Activated naive CD4-positive, alpha-beta T cell (primary cell): ENCODE measurements around the gene ULBP1.
"Not testable (repeated sequence)": the region's sequence is repeated elsewhere in the genome, so short reads cannot be mapped to it uniquely, and the experiment has no call there.

Experiments
- DNase-seq, 4 experiments: peaks; one replicate each; lab custom pipeline; 2025; lab: John Stamatoyannopoulos, UW

Gene ULBP1

DNA sequence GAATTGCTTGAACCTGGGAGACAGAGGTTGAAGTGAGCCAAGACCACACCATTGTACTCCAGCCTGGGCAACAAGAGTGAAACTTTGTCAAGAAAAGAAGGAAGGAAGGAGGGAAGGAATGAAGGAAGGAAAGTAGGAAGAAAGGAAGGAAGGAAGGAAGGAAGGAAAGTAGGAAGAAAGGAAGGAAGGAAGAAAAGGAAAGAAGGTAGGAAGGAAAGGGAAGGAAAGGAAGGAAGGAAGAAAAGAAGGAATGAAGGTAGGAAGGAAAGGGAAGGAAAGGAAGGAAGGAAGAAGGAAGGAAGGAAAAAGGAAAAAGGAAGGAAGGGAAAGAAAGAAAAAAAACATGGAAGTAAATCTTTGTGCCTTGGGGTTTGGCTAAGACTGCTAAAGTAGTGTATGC lies 11.7 kb downstream of the ULBP1 start:
- no peak for DNase-seq

DNA sequence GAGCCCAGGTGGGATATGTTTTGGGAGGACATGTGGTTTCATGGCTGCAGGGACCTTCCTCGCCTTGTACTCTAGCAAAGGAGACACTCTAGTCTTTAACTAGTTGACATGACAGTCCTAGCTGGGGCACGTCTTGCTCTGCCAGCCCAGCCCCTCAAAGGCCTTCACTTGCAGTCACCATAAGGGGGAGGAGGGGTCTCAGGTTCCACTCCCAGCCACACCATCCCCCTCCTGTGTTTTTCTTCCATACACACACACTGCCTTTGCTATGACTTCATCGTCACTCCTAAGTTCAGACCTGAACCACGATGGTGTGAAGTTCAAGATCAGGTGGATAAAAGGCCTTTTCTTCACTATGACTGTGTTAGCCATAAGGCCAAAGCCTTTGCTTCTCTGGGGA lies 13.5 kb downstream of the ULBP1 start:
- no peak for DNase-seq

GRCh38 chr6:149978610-149979009 lies 14.9 kb downstream of the ULBP1 start:
- DNase-seq, result no peak

DNA sequence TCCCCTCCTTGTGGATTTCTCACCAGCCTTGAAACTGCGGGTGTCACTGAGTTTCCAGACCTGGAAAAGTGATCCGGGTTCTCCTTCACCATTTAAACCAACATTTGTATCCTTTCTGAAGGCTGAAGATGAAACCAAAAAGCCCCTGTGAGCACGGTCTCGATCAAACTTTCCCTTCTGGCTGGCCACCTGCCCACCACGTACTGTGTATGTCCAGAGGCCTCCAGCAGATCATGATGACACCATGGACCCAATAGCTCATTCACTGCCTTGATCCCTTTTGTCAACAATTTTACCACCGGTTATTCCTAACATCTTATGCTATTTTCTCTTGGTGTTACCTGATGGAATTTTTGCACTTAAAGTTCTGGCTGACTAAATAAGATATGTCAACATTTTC lies 15.6 kb downstream of the ULBP1 start:
- no peak for DNase-seq

DNA sequence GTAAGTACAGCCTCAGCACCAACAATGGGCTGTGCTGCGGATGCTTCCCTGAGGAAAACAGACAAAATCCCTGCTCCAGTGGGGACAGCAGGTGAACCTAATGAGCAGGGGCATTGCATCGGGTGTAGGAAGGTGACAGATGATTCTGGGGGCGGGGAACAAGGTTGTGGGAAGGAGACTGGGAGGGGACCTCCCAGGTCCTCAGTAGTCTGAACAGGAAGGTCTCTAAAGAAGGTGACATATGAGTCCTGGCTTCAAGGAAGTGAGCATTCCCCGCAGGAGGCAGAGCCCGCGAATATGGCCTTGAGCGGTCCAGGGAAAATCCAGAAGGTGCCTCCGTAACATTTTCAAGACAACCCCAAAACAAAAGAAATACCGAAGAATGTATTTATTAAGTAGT lies 19.4 kb downstream of the ULBP1 start:
- DNase-seq, result no peak

- no peak for DNase-seq
These were observed 21.0 kb downstream of the ULBP1 start for GRCh38 chr6:149984773-149985172.

GRCh38 chr6:149985481-149985937 lies 21.8 kb downstream of the ULBP1 start:
- no peak for DNase-seq

GRCh38 chr6:149987602-149988107 lies 23.9 kb downstream of the ULBP1 start:
- no peak for DNase-seq

GRCh38 chr6:149988550-149989346 lies 25.0 kb downstream of the ULBP1 start:
- no peak for DNase-seq

DNA sequence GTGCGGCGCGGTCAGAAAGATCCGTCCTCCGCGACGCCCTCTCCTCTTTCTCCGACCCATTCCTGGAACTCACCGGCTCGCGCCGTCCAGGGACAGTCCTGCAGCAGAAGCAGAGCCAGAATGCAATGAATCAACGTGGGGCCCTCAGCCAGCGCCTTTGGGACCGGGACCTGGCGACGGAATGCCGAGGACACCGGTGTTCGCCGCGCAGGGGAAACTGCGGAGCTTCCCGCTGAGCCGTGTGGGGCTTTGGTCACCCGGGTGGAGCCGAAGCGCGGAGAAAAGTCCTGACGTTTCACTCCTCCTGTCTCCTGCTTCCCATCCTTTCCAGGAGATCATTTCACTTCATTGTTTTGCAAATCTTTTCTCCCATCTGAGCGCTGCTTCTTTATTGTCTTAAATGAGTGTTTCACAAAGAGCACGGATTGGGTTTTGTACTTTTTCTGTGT lies 26.5 kb downstream of the ULBP1 start:
- no peak for DNase-seq

DNA sequence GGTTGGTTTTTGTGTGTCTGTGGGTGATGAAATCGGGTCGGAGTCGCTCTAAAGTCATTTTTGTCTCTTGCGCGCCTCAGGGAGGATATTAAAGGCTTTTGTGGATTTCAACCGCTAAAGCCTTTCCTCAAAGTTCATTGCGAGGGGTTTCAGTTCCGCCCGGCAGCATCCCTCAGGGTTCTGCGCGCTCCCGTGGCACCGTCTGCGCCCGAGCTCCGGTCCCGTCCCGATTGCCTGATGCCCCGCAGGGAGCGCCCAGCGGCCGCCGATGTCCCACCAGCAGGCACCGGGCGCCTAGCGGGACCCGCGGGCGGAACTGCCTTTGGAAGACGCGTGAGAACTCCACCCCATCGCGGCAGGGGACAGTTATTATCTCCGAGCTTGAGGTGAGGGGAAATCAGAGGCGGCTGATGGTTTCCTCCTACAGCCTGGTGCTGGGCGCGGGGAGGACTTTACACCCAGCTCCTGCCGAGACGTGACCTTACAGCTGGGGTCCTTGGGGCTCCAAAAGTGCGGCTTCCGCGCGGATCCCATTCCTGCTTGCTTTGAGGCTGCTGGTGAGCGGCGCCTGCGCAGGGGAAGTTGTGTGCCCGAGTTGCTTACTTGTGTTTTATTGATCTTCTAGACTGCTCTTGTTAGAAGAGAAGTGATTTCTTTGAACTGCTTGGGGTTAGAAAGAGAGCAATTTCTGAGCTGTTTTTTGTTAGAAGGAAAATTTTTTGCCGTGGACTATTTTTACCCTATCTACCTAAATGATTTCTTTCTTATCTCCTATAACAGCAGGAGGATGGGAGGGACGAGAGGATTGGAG lies 27.1 kb downstream of the ULBP1 start:
- no peak for DNase-seq

DNA sequence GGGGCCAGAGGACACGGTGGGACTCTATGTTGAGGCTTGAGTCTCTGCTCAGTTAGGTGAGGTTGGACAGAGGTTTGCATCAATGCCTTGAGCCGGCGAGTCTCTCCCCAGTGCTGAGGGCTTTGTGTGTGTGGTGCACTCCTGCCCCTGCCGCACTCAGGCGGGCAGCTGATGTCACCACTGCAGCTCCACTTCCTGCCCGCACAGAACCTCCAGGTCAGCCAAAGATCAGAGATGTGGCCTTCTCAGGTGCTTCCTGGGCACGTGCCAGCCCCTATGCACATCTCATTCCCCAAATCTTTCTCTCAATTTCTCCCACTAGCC lies 27.7 kb downstream of the ULBP1 start:
- DNase-seq, result not testable (repeated sequence)

DNA sequence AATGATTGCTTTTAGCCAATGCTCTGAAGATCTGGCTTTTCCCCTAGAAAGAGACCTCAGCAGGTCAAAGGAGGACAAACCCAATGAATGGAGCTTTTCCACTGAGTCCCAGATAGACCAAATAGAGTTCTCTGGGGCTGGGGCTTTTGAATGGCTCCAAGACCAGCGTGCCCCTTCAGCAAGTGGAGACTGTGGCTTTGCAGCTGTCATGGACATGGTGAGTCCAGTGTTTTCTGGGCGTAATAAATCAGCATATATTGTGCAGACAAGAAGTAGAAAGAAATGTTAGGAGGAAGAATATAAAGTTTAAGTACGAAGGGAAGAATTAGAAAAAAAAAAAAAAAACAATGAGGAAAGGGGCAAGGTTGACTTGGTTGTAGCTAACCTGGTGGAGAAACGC lies 28.1 kb downstream of the ULBP1 start:
- no peak for DNase-seq

DNA sequence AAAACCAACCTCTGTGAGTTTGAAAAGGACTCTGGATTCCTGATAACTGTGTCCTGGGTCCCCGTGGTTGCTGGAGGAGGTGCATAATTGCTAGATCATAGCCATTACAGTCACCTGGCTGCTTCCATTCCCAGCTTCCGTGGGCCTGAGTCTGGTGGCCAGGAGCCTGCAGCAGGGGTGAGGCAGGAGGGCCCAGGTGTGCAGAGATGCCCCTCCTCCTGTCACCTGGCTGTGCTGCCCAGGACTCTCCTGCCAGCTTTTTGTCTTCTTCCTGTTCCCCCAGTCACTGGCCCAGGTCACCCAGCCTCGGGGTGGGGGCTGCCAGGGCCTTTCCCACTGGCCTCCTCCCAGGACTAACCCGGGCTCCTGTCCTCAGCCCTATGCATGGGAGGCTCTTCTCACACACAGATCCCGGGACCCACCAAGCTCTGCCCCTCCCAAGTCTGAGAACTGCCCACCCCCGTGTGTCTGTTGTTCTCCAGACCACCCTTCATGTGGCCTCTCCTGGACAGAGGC lies 31.6 kb downstream of the ULBP1 start:
- DNase-seq, result no peak

DNA sequence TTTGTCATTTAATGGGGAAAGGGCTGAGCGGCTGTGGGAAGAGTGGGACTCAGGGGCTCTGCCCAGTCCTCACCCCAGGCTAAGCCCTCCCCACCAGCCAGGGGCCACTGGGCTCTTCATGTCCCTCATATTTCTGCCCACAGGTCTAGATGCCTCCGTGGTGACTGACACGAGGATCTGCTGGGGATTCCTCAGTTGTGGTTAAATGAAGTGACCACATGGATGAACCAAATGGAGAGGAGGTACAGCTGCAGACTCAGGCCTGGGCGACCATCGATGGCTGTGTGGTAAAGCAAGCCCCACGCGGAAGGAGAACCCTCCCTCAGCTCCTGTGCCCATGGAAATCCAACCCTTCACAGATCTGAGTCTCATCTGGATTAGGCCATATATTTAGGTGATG lies 32.2 kb downstream of the ULBP1 start:
- DNase-seq, result no peak

GRCh38 chr6:149999636-150000035 lies 35.9 kb downstream of the ULBP1 start:
- no peak for DNase-seq

DNA sequence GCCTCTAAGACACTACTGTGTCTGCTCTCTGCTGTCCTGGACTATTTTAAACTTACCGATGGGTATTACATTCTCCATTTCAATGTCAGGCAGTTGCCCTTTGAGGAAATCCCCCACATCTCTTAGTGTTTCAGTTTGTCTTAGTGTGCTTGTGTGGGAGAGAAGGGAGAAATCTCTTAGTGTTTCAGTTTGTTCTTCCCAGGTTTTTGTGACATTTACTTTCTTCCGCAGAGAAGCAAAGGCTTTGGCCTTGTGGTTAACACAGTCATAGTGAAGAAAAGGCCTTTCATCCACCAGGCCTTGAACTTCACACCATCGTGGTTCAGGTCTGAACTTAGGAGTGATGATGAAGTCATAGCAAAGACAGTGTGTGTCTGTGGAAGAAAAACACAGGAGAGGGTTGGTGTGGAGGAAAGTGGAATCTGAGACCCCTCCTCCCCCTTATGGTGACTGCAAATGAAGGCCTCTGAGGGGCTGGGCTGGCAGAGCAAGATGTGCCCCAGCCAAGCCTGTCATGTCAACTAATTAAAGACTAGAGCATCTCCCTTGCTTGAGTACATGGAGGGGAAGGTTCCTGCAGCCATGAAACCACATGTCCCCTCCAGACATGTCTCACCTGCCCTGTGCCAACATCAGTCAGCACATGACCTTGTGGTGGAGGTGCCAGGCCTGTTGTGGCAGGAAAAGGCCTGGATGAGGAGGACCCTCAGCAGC lies 37.7 kb downstream of the ULBP1 start:
- no peak for DNase-seq

DNA sequence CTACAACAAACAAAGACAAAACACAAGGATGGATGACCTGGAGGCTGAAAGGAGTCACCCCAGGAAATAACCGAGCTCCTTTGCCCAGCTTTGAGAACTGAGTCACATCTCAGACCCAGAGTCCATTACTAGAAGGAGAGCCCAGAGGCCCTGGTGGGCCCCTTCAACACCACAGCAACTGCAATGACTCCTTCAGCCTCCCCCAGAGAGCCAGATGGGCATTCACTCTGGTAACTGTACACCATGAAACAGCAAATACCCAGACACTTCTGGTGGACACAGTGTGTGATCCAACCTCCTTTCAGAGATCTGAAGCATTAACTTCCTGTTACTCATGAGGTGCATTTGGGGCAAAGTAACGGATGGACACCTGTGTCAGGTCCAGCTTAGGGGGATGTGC lies 39.0 kb downstream of the ULBP1 start:
- DNase-seq, result no peak

GRCh38 chr6:150003599-150003998 lies 39.9 kb downstream of the ULBP1 start:
- not testable (repeated sequence) for DNase-seq

GRCh38 chr6:150004101-150004782 lies 40.5 kb downstream of the ULBP1 start:
- no peak for DNase-seq
